Neural crest cell (in vitro differentiated cells): ENCODE measurements around the gene VLDLR. TPM values are rescaled to one million over a fixed set of nuclear protein-coding genes. Genes with fewer than 3 reads are reported as not detected.

Experiments
- DNase-seq: peaks from one replicate; pipeline ENCODE4 v3.0.0; 2021; ENCODE audit warnings: low read depth, mixed read lengths, low spot score
- H3K27ac Mint-ChIP-seq: one replicate; pipeline ENCODE4 v1.8.0; 2021; ENCODE audit warnings: mild to moderate bottlenecking, mixed read lengths; ENCODE audit not compliant: unreplicated experiment
- H3K27me3 Mint-ChIP-seq: 2 replicates; pipeline ENCODE4 v1.8.0; 2021; ENCODE audit warnings: low read depth, mild to moderate bottlenecking, mixed read lengths
- H3K36me3 Mint-ChIP-seq: 2 replicates; pipeline ENCODE4 v1.8.0; 2021; ENCODE audit warnings: low read depth, mild to moderate bottlenecking, mixed read lengths
- H3K4me1 Mint-ChIP-seq: 2 replicates; pipeline ENCODE4 v1.8.0; 2021; ENCODE audit warnings: mixed read lengths
- H3K4me3 Mint-ChIP-seq: one replicate; pipeline ENCODE4 v1.8.0; 2021; ENCODE audit warnings: mild to moderate bottlenecking, mixed read lengths
- H3K9me3 Mint-ChIP-seq: 2 replicates; pipeline ENCODE4 v1.8.0; 2021; ENCODE audit warnings: mixed read lengths
- total RNA-seq: library from RNA; stranded (reverse); gene quantifications from 2 replicates; pipeline ENCODE4 v1.2.1, GENCODE V29; 2021
- TF ChIP-seq, protein P1 (sequence below): fragments of 200-600 bp; sonication (generic); conservative IDR thresholded peaks from 2 replicates; pipeline ENCODE4 v1.5.0; 2021; ENCODE audit warnings: antibody characterized with exemption, mild to moderate bottlenecking

The VLDLR gene
- total RNA-seq, 1 donor from 2014 or later: 20.2 TPM

DNA sequence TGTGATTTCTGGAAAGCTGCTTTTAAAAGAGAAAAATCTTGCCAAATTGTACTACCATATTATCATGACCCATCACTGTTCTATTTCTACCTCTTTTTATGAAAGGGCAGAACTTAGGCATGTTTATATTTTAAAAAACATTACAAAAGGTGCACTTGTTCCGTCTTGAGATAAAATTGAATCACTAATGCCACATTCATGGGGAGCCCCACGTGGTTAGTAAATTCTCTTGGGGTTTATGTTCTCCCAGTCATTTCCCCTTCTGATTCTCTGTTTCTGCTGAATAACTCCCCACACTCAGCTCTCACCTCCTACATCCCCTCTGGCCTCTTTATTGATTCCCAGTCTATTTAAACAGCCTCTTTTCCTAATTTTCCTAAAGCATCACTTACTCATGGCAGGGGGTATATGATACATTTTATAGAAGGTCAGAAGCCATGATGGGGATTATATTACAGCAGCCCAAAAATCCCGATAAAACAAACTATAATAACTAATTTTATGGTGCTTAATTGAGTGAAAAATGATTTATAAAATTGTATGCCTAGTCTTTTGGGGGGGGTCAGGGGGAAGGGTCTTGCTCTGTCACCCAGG lies 19.7 kb upstream of the VLDLR start:
- DNase-seq: no peak
- H3K36me3 Mint-ChIP-seq: no peaks in the 10 kb centered on the region
- no peaks in the 10 kb centered on the region for H3K9me3 Mint-ChIP-seq
- no peaks in the 10 kb centered on the region for H3K4me1 Mint-ChIP-seq
- TF ChIP-seq, protein P1, sequence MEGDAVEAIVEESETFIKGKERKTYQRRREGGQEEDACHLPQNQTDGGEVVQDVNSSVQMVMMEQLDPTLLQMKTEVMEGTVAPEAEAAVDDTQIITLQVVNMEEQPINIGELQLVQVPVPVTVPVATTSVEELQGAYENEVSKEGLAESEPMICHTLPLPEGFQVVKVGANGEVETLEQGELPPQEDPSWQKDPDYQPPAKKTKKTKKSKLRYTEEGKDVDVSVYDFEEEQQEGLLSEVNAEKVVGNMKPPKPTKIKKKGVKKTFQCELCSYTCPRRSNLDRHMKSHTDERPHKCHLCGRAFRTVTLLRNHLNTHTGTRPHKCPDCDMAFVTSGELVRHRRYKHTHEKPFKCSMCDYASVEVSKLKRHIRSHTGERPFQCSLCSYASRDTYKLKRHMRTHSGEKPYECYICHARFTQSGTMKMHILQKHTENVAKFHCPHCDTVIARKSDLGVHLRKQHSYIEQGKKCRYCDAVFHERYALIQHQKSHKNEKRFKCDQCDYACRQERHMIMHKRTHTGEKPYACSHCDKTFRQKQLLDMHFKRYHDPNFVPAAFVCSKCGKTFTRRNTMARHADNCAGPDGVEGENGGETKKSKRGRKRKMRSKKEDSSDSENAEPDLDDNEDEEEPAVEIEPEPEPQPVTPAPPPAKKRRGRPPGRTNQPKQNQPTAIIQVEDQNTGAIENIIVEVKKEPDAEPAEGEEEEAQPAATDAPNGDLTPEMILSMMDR: no peak
- H3K27me3 Mint-ChIP-seq: no peaks in the 10 kb centered on the region
- no peak overlapping the region for H3K27ac Mint-ChIP-seq
- H3K4me3 Mint-ChIP-seq: no peak overlapping the region

- no peak overlapping the region for H3K4me3 Mint-ChIP-seq
Measured at GRCh38 chr9:2602704-2603116, 18.9 kb upstream of the VLDLR start.

GRCh38 chr9:2603621-2604020 lies 18.0 kb upstream of the VLDLR start:
- H3K9me3 Mint-ChIP-seq: no peaks in the 10 kb centered on the region
- no peak overlapping the region for H3K27ac Mint-ChIP-seq
- H3K4me3 Mint-ChIP-seq: no peak overlapping the region
- no peaks in the 10 kb centered on the region for H3K4me1 Mint-ChIP-seq
- no peak for DNase-seq
- no peaks in the 10 kb centered on the region for H3K36me3 Mint-ChIP-seq
- no peaks in the 10 kb centered on the region for H3K27me3 Mint-ChIP-seq
- TF ChIP-seq, protein P1: no peak

More at GRCh38 chr9:2602704-2603116, 18.9 kb upstream of the VLDLR start:
- Mint-ChIP-seq H3K36me3 (no peaks in the 10 kb centered on the region), H3K4me1 (no peaks in the 10 kb centered on the region), H3K9me3 (no peaks in the 10 kb centered on the region), H3K27ac (no peak overlapping the region), H3K27me3 (no peaks in the 10 kb centered on the region)
- no peak for DNase-seq
- TF ChIP-seq, protein P1: no peak

GRCh38 chr9:2605246-2605645 lies 16.3 kb upstream of the VLDLR start:
- Mint-ChIP-seq H3K27ac (no peak overlapping the region), H3K36me3 (no peaks in the 10 kb centered on the region), H3K4me3 (no peak overlapping the region), H3K9me3 (no peaks in the 10 kb centered on the region), H3K4me1 (no peaks in the 10 kb centered on the region), H3K27me3 (no peaks in the 10 kb centered on the region)
- DNase-seq: no peak
- TF ChIP-seq, protein P1: no peak

DNA sequence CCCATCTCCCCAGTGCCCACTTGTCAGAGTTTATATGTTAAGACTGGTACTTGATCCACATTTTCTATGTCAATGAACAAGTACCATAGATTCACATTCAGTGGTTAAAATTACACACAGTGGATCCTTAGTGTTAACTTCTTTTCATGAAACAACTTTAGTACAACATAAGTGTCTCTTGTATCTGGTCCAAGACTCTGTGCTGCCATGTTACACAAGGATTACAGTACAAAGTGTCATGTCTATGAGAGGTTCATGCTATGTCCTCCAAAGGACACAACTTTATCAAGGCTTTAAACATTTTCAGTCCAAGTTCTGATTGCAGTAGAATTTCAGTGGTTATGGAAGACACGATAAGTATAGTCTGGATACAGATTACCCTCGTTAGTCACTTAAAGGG lies 13.3 kb upstream of the VLDLR start:
- no peaks in the 10 kb centered on the region for H3K9me3 Mint-ChIP-seq
- peaks cover 1% of the 10 kb centered on the region for H3K4me1 Mint-ChIP-seq
- DNase-seq: no peak
- no peaks in the 10 kb centered on the region for H3K27me3 Mint-ChIP-seq
- H3K36me3 Mint-ChIP-seq: no peaks in the 10 kb centered on the region
- H3K4me3 Mint-ChIP-seq: no peak overlapping the region
- TF ChIP-seq, protein P1: no peak
- peak overlapping the region; percentile 64 for H3K27ac Mint-ChIP-seq
